ENCODE measurements around the gene DIRAS1. TPM values are rescaled to one million over a fixed set of nuclear protein-coding genes. Genes with fewer than 3 reads are reported as not detected.

Gene DIRAS1
- total RNA-seq (2014; rRNA removed; shearing (Covaris generic)) = 13.5 and 13.7 TPM in 2 replicates

GRCh38 chr19:2720777-2721569 lies at the start of gene DIRAS1:
Gene DIRAS1 (minus strand): TSS chr19:2721372. CDS start chr19:2717806, 3,566 bp downstream.
- in situ Hi-C loops (cut with HindIII; ENCODE audit: low sequenced_read_pairs) = no loop called here
- DNase-seq (ENCODE audit: low spot score) = no peak

DNA sequence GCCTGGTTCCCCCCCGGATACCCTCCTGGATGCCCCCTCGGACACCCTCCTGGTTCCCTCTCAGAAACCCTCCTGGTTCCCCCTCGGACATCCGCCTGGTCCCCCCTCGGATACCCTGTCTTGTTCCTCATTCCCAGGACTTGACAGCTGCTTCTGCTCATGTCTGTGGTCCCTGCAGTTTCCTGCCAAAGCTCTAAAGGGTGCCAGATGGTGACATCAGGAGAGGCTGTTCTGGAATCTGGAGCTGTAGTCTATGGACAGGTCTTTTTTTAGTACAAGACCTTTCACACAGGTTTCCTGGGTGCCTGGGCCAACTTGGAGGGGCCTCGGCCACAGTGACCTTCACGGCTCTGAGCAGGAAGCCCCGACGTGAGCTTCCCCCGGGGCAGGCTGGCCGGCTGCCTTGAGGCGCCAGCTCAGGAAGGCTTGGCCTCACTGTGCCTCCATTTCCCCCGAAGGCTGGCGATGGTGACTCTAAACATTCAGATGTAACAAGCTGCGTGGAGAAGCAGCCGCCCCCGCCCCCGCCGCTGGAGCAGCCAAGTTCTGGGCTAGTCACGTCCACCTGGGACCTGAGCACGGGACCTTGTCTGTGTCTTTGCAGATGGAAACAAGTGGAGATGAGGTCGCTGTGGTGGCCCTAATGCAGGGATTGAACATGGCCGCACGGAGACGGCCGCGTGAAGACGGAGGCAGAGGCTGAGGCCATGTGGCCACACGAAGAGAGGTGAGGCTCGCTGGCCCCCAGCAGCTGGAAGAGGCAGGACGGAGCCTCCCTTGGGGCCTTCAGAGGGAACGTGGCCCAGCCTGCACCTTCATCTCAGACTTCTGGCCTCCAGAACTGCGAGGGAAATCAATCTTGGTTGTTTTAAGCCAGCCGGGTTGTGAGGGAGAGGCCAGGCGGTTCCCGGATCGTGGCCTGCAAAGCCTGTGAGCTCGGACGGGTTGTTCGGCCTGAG lies 49.2 kb upstream of the DIRAS1 start:
- peak; percentile 64 for DNase-seq (ENCODE audit: low spot score)

DNA sequence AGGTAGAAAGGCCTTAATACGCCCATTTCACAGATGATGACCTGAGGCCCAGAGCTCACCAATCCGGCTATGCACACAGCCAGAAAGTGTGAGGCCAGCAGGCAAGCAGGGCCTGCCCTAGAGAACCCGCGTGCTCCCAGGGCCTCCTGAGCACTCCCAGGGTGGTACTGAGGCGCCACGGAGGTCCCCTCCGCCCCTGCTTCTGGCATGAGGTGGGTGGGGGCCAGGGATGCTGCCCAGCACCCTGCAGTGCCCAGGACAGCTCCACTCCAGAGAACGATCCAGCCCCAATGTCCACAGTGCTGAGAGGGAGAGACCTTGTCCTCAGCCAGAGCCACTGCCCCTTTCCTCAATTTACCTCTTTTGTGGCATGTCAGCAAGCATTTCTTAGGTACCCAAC lies 48.0 kb upstream of the DIRAS1 start:
- no peak for DNase-seq (ENCODE audit: low spot score)
- in situ Hi-C loops (cut with HindIII; ENCODE audit: low sequenced_read_pairs) = no loop called here

More for the DNA sequence above, 49.2 kb upstream of the DIRAS1 start:
- in situ Hi-C loops (cut with HindIII; ENCODE audit: low sequenced_read_pairs) = no loop called here

- in situ Hi-C loops (cut with HindIII; ENCODE audit: low sequenced_read_pairs) = no loop called here
- no peak for DNase-seq (ENCODE audit: low spot score)
Measured at GRCh38 chr19:2768365-2769132, 47.4 kb upstream of the DIRAS1 start.

- in situ Hi-C loops (cut with HindIII; ENCODE audit: low sequenced_read_pairs) = no loop called here
- DNase-seq (ENCODE audit: low spot score) = no peak
Measured at GRCh38 chr19:2767688-2768087, 46.5 kb upstream of the DIRAS1 start.

DNA sequence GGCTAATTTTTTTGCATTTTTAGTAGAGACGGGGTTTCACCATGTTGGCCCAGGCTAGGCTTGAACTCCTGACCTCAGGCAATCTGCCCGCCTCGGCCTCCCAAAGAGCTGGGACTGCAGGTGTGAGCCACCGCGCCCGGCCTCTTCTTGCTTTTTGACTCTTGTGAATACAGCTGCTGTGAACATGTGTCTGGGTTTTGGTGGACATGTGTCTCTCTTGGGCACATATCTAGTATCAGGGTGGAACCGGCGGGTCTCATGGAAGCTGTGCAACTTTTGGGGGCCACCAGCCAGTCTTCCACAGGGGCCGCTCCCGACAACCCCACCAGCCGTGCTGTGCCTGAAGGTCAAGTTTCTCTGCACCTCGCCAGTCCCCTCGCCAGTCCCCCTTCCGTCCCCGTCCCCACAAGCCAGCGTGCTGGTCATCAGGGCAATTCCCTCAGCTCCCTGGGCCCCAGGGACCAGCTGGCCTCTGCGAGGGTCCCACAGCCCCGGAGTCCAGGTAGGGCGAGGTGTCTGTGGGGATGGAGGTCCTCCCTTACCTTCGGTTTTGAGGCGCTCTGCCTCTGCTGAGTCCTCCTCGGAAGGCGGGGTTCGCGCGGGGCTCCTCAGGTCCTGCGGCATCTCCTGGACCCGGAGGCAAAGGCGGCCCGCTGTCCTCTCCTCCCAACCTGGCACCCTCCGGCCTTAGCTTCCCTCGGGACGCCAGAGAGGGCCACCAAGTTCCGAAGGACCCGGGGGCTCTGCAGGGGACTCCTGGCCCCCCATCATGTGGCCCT lies 45.6 kb upstream of the DIRAS1 start:
- in situ Hi-C loops (cut with HindIII; ENCODE audit: low sequenced_read_pairs) = no loop called here
- no peak for DNase-seq (ENCODE audit: low spot score)

DNA sequence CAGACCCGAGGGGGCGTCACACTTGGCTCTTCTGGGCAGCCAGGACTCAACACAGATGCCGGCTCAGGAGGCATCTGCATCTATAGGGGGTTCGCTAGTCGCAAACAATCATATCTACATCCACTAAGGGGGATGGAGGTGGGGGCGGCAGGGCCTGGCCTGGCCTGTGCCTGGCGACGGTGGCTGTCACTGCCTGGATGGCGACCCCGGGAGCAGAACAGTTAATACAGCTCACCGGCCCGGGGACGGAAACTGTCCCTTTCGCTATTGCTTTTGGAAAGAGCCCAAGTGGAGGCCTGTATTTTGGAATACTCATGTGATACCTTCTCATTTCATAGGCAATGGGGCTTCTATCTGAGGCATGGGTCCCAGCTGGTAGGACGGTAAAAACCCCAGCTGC lies 44.2 kb upstream of the DIRAS1 start:
- no peak for DNase-seq (ENCODE audit: low spot score)
- in situ Hi-C loops (cut with HindIII; ENCODE audit: low sequenced_read_pairs) = no loop called here

DNA sequence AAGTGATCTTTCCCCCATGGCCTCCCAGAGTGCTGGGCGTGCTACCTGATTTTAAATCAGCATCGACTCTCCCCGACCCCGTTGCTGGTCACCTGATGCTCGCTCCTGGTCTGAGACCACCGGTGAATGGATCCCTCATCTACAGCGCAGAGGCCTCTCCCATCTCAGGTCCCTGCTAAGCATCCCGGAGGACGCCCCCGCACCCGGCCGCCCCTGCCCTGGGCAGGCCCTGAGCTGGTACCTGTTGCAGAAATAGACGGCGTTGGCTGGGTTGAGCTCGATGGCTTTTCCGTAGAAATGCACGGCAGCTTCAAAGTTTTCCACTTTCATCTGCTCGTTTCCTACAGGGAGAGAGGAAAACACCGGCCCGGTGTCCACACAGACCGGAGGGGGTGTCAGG lies 43.8 kb upstream of the DIRAS1 start:
- in situ Hi-C loops (cut with HindIII; ENCODE audit: low sequenced_read_pairs) = no loop called here
- no peak for DNase-seq (ENCODE audit: low spot score)

DNA sequence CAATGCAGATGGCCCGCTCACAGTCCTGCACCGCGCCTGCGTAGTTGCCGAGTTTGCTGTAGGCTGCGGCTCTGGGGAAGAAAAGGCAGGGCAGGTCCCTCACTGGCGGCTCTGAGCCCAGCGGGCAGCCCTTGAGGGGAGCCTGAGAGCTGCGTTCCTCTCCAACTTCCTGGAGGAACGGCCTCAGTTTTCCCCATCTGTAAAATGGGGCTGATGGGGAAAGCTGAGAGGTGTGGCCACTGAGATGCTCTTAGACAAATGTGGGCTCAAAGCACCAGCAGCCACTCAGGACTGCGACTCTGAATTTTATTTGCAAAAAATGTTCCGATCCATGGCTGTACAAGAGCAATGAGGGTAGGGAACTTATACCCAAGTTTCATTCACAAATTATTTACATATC lies 42.5 kb upstream of the DIRAS1 start:
- in situ Hi-C loops (cut with HindIII; ENCODE audit: low sequenced_read_pairs) = no loop called here
- no peak for DNase-seq (ENCODE audit: low spot score)

DNA sequence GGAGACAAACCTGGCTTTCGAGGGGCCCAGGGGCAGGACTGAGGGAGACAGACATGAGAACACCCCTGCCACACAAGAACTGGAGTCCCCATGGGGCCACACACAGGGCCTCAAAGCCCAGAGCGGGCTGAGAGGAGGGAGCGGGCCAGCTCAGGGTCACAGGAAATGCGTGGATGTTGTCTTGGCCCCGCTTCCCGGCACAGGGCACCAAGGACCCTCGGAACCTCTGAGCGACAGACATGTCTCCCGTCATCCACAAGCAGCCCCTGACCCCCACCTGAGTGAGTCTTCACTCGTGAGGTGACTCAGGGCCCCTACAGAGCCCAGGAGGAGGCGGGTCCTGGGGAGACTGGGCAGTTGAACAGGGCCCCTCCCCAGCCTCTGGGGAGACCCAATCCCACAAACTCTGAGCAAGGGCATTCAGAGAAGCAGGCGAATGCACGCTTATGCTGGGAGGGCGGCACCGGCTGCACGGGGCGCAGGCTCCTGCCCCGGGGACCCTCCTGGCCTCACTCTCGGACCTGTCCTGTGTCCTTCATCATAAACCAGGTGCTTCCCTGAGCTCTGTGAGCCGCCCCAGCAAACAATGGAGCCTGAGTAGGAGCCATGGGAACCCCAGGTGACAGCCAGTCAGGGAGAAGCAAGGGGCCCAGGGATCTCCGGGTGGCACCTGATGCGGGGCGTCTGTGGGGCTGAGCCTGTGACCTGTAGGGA lies 41.8 kb upstream of the DIRAS1 start:
- no peak for DNase-seq (ENCODE audit: low spot score)
- in situ Hi-C loops (cut with HindIII; ENCODE audit: low sequenced_read_pairs) = no loop called here

- no peak for DNase-seq (ENCODE audit: low spot score)
Measured at GRCh38 chr19:2761876-2762782, 41.0 kb upstream of the DIRAS1 start.

GRCh38 chr19:2761309-2761677 lies 40.1 kb upstream of the DIRAS1 start:
- in situ Hi-C loops (cut with HindIII; ENCODE audit: low sequenced_read_pairs) = no loop called here
- DNase-seq (ENCODE audit: low spot score) = no peak

More at GRCh38 chr19:2761876-2762782, 41.0 kb upstream of the DIRAS1 start:
- in situ Hi-C loops (cut with HindIII; ENCODE audit: low sequenced_read_pairs) = no loop called here

GRCh38 chr19:2759965-2760364 lies 38.8 kb upstream of the DIRAS1 start:
- no peak for DNase-seq (ENCODE audit: low spot score)
- in situ Hi-C loops (cut with HindIII; ENCODE audit: low sequenced_read_pairs) = no loop called here

DNA sequence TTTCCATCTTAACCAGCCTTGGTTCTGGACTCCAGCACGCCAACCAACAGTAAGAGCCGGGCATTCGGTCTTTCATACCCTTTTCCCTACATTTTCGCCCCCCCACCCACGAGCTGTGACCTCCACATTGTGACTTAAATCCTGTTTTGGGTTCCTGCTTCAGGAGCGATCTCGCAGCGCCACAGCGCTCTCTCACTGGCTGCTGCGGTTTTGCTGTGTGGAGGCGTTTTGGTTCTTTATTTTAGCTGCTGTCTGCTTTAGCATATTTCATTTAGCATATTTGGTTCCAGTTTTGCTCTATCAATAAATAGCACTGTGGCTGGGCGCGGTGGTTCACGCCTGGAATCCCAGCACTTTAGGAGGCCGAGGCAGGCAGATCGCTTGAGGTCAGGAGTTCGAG lies 38.2 kb upstream of the DIRAS1 start:
- in situ Hi-C loops (cut with HindIII; ENCODE audit: low sequenced_read_pairs) = no loop called here
- no peak for DNase-seq (ENCODE audit: low spot score)

DNA sequence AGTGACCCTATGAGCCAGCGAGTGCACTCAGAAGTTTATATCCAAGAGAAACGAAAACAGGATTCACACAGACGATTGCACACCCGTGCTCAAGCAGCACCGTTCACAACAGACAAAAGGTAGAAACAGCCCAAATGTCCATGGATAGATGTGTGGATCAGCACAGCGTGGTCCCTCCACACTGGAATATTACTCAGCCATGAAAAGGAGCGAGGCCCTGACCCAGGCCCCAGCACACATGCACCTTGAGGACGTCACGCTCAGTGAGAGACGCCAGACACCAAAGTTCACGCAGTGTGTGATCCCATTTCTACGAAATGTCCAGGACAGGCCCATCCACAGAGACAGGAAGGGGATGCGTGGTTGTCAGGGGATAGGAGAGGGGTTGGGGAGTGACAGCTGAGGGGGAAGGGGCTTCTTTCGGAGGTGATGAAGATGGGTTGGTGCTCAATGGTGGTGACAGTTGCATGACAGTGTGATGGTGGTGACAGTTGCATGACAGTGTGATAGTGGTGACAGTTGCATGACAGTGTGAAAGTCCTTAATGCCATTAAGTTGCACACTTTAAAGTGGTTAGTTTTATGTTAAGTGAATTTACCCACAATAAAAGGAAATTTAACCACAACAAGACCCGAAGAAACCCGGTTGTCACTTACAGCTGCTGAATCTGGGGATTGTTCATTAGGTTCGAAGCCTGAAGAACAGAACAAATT lies 37.6 kb upstream of the DIRAS1 start:
- no peak for DNase-seq (ENCODE audit: low spot score)
- in situ Hi-C loops (cut with HindIII; ENCODE audit: low sequenced_read_pairs) = no loop called here

Measured in G401 (cell line).